HepG2 (cell line): ENCODE measurements around the gene CA10. TPM values are rescaled to one million over a fixed set of nuclear protein-coding genes. Genes with fewer than 3 reads are reported as not detected.

Source experiments
- GATA4 ChIP-seq: sonication (generic); IDR thresholded peaks from 2 replicates; pipeline ENCODE4 v1.6.1; 2016; ENCODE audit warnings: antibody characterized with exemption, low read depth, borderline replicate concordance
- GATAD1 ChIP-seq: IDR thresholded peaks from 2 replicates; pipeline ENCODE4 v1.6.1; 2016; ENCODE audit warnings: missing genetic modification reagents, missing compliant biosample characterization
- HOXA9 ChIP-seq: sonication (generic); formaldehyde crosslinking; IDR thresholded peaks from 2 replicates; pipeline ENCODE4 v1.8.1; 2022; ENCODE audit warnings: missing genetic modification reagents, mild to moderate bottlenecking, moderate library complexity, borderline replicate concordance
- IKZF4 ChIP-seq: sonication (generic); formaldehyde crosslinking; IDR thresholded peaks from 2 replicates; pipeline ENCODE4 v1.5.1; 2020; ENCODE audit warnings: borderline replicate concordance, mild to moderate bottlenecking, low read depth, missing genetic modification reagents; ENCODE audit errors: not compliant biosample characterization
- MATR3 ChIP-seq: sonication (generic); formaldehyde crosslinking; IDR thresholded peaks from 2 replicates; pipeline ENCODE4 v1.4.0; 2020; ENCODE audit warnings: missing genetic modification reagents
- MED8 ChIP-seq: sonication (generic); formaldehyde crosslinking; IDR thresholded peaks from 2 replicates; pipeline ENCODE4 v1.8.1; 2023; ENCODE audit warnings: mild to moderate bottlenecking, missing genetic modification reagents; ENCODE audit not compliant: insufficient replicate concordance
- RBFOX2 ChIP-seq: fragments of 200-400 bp; formaldehyde crosslinking; IDR thresholded peaks from 2 replicates; pipeline ENCODE4 v1.6.1; 2017; ENCODE audit warnings: low read depth, mild to moderate bottlenecking, low read length
- RCOR2 ChIP-seq: IDR thresholded peaks from 2 replicates; pipeline ENCODE4 v1.6.1; 2016; ENCODE audit warnings: missing biosample characterization, missing genetic modification reagents
- SUZ12 ChIP-seq: fragments of 150-350 bp; IDR thresholded peaks from 2 replicates; pipeline ENCODE4 v1.6.1; 2014; ENCODE audit warnings: low read depth, low read length
- ZNF337 ChIP-seq: sonication (generic); formaldehyde crosslinking; IDR thresholded peaks from 2 replicates; pipeline ENCODE4 v1.5.1; 2020; ENCODE audit warnings: missing genetic modification reagents, low read depth, mild to moderate bottlenecking, borderline replicate concordance
- ZNF788 ChIP-seq: sonication (generic); formaldehyde crosslinking; IDR thresholded peaks from 2 replicates; pipeline ENCODE4 v1.5.0; 2020; ENCODE audit warnings: mild to moderate bottlenecking, missing genetic modification reagents, borderline replicate concordance
- polyA plus RNA-seq, 8 experiments: library from polyadenylated mRNA; depleted of rRNA in 3 of 8; stranded (reverse) in 7 of 8; unstranded in 1 of 8; fragments of >200 nt; fragmentation: Illumina TruSeq in 4 of 8; extraction: Trizol in 4 of 8; gene quantifications; 2 replicates each; pipeline versions ENCODE4 v1.2.1 to v1.2.3, GENCODE V29; 2011 to 2016; ENCODE audit warnings: low read depth in 4 of 8, missing spikeins in 1 of 8, mixed read lengths in 1 of 8; ENCODE audit not compliant: insufficient read depth in 1 of 8
- total RNA-seq, 5 experiments: library from RNA; depleted of rRNA; stranded (reverse); fragments of >200 nt; fragmentation: Illumina TruSeq; extraction: Trizol; gene quantifications; 2 replicates each; pipeline ENCODE4 v1.2.3, GENCODE V29; 2016; ENCODE audit warnings: low read depth in 1 of 5
- TF ChIP-seq, protein P1 (sequence below): IDR thresholded peaks from 2 replicates; pipeline ENCODE4 v1.6.1; 2012; ENCODE audit warnings: inconsistent platforms
- TF ChIP-seq, protein P2 (sequence below): sonication (generic); formaldehyde crosslinking; IDR thresholded peaks from 2 replicates; pipeline ENCODE4 v1.4.0; 2020; ENCODE audit warnings: mild to moderate bottlenecking, missing genetic modification reagents
- TF ChIP-seq, protein P3 (sequence below): sonication (generic); formaldehyde crosslinking; IDR thresholded peaks from 2 replicates; pipeline ENCODE4 v1.9.0; 2021; ENCODE audit warnings: missing genetic modification reagents, borderline replicate concordance
- TF ChIP-seq, protein P4 (sequence below): sonication (generic); formaldehyde crosslinking; IDR thresholded peaks from 2 replicates; pipeline ENCODE4 v1.4.0; 2020; ENCODE audit warnings: low read depth, mild to moderate bottlenecking, missing genetic modification reagents
- TF ChIP-seq, protein P5 (sequence below): sonication (generic); formaldehyde crosslinking; IDR thresholded peaks from 2 replicates; pipeline ENCODE4 v1.4.0; 2020; ENCODE audit warnings: mild to moderate bottlenecking, low read depth, missing genetic modification reagents

Gene CA10
- total and polyA plus RNA-seq, 2 of the 13 experiments (the other 11 are each of a cell fraction or from before 2014, with no cell fraction given) = not detected

DNA sequence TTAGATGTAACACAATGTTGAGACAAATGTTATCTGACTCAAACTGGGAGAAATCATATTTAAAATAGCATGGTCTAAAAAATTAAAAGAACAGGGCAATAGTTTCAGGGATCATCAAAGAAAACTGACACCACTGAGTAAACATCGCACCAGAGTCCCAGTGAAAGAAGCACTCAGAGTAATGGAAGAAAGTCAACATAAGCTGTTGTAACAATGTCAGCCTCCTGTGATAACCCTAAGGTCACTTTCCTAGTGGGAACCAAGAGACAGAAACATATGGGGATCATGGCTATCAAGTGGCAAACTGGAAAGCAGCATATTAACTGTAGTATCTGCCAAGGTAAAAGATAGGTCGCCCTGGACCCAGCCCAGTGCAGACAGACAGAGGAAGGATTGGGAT is 160.8 kb downstream of the CA10 start (continued):
- TF ChIP-seq, protein P1, sequence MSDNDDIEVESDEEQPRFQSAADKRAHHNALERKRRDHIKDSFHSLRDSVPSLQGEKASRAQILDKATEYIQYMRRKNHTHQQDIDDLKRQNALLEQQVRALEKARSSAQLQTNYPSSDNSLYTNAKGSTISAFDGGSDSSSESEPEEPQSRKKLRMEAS = no peak
- TF ChIP-seq GATA4 = no peak; the same call in 1 of the 2 replicates
- no peak for TF ChIP-seq GATAD1 (CRISPR knock-in tag)
- TF ChIP-seq, protein P2, sequence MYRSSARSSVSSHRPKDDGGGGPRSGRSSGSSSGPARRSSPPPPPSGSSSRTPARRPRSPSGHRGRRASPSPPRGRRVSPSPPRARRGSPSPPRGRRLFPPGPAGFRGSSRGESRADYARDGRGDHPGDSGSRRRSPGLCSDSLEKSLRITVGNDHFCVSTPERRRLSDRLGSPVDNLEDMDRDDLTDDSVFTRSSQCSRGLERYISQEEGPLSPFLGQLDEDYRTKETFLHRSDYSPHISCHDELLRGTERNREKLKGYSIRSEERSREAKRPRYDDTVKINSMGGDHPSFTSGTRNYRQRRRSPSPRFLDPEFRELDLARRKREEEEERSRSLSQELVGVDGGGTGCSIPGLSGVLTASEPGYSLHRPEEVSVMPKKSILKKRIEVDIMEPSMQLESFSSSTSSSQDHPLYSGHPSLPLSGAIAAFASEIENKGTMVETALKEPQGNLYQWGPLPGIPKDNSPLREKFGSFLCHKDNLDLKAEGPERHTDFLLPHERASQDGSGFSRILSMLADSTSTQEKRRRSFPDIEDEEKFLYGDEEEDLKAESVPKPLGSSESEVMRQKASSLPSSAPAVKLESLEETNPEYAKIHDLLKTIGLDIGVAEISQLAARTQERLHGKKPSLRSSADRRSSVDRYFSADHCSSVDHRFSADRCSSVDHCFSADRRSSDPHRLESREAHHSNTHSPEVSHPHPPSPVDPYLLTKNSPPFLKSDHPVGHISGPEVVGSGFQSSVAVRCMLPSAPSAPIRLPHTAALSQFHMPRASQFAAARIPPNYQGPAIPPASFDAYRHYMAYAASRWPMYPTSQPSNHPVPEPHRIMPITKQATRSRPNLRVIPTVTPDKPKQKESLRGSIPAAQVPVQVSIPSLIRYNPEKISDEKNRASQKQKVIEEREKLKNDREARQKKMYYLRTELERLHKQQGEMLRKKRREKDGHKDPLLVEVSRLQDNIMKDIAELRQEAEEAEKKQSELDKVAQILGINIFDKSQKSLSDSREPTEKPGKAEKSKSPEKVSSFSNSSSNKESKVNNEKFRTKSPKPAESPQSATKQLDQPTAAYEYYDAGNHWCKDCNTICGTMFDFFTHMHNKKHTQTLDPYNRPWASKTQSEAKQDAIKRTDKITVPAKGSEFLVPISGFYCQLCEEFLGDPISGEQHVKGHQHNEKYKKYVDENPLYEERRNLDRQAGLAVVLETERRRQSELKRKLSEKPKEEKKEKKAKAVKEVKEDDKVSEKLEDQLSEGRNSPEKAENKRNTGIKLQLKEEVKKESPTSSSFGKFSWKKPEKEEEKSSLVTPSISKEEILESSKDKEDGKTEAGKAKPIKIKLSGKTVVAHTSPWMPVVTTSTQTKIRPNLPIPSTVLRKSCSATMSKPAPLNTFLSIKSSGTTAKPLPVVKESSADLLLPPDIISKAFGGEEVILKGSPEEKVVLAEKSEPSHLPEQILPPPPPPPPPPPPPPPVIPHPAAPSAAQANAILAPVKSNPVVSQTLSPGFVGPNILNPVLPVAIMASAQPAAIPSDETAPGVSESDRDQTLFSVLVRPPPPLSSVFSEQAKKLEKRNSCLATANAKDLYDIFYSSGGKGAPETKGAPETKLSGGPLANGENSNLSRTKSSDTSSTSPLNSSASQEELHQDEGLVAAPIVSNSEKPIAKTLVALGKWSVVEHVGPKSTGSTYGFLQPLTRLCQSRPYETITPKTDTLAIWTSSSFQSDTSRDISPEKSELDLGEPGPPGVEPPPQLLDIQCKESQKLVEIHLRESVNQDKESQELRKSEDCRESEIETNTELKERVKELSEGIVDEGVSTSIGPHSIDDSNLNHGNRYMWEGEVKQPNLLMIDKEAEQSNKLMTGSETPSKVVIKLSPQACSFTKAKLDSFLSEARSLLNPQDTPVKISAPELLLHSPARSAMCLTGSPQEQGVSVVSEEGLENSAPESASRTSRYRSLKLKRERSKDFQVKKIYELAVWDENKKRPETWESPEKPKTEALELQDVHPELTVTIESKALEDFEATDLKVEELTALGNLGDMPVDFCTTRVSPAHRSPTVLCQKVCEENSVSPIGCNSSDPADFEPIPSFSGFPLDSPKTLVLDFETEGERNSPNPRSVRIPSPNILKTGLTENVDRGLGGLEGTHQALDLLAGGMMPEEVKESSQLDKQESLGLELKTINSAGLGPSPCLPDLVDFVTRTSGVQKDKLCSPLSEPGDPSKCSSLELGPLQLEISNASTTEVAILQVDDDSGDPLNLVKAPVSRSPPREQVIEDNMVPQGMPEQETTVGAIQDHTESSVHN (CRISPR knock-in tag) = no peak
- no peak for TF ChIP-seq HOXA9
- TF ChIP-seq, protein P3, sequence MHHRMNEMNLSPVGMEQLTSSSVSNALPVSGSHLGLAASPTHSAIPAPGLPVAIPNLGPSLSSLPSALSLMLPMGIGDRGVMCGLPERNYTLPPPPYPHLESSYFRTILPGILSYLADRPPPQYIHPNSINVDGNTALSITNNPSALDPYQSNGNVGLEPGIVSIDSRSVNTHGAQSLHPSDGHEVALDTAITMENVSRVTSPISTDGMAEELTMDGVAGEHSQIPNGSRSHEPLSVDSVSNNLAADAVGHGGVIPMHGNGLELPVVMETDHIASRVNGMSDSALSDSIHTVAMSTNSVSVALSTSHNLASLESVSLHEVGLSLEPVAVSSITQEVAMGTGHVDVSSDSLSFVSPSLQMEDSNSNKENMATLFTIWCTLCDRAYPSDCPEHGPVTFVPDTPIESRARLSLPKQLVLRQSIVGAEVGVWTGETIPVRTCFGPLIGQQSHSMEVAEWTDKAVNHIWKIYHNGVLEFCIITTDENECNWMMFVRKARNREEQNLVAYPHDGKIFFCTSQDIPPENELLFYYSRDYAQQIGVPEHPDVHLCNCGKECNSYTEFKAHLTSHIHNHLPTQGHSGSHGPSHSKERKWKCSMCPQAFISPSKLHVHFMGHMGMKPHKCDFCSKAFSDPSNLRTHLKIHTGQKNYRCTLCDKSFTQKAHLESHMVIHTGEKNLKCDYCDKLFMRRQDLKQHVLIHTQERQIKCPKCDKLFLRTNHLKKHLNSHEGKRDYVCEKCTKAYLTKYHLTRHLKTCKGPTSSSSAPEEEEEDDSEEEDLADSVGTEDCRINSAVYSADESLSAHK (CRISPR knock-in tag) = no peak
- TF ChIP-seq SUZ12 = no peak
- TF ChIP-seq ZNF337 = no peak
- TF ChIP-seq RBFOX2 = no peak
- TF ChIP-seq MATR3 (CRISPR knock-in tag) = no peak
- TF ChIP-seq RCOR2 (CRISPR knock-in tag) = no peak
- TF ChIP-seq, protein P4, sequence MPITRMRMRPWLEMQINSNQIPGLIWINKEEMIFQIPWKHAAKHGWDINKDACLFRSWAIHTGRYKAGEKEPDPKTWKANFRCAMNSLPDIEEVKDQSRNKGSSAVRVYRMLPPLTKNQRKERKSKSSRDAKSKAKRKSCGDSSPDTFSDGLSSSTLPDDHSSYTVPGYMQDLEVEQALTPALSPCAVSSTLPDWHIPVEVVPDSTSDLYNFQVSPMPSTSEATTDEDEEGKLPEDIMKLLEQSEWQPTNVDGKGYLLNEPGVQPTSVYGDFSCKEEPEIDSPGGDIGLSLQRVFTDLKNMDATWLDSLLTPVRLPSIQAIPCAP (CRISPR knock-in tag) = no peak
- no peak for TF ChIP-seq IKZF4 (CRISPR knock-in tag)
- TF ChIP-seq, protein P5, sequence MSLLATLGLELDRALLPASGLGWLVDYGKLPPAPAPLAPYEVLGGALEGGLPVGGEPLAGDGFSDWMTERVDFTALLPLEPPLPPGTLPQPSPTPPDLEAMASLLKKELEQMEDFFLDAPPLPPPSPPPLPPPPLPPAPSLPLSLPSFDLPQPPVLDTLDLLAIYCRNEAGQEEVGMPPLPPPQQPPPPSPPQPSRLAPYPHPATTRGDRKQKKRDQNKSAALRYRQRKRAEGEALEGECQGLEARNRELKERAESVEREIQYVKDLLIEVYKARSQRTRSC = no peak
- TF ChIP-seq ZNF788 (CRISPR knock-in tag) = no peak
- no peak for TF ChIP-seq MED8 (CRISPR knock-in tag)
